CD4-positive, alpha-beta T cell treated with Interferon alpha-2 for 1 hour (primary cell): Measurements from ENCODE around the gene MIPEP.
"Not testable (repeated sequence)": the region's sequence is repeated elsewhere in the genome, so short reads cannot be mapped to it uniquely, and the experiment has no call there.

Source experiments
- DNase-seq, 2 donors: peaks; one replicate each; pipeline ENCODE4 v3.0.0-alpha.2; 2020 to 2022

Gene MIPEP

DNA sequence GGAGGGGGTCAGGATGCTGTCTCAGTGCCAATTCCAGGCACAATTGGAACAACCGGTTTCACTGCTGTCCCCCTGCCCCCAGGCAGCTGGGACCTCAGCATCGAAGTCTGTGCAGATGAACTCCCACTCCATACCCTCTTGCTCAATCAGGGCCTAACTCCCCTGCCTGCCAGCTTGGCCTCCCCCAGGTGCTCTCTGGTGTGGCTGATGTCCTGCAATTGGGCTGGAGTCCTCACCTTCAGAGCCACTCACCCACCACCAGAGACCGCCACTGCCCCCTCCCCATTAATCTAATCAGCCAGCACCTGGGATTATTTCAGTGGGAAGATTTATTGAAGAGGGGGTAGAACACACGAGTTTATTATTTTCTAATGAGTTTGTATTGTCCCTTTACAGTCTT lies 118.8 kb downstream of the MIPEP start:
- no peak for DNase-seq

DNA sequence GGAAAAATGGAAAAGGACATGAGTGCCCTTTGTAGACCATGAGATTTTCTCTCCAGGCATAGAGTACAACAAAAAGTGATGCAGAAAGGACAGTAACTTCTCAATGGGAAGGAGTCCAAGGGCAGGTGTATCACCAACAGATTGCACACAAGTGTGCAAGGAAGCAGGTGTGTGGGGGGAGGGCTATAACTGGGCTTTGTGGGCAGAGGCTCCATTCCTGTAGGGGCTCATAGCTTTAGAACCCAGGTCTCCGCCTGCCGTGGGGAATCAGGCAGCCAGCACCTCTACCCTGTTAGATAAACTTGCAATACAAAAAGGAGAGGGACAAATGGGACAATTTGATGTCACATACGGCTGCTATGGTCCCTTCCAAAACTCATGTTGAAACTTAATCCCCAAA lies 119.8 kb downstream of the MIPEP start:
- DNase-seq = no peak

DNA sequence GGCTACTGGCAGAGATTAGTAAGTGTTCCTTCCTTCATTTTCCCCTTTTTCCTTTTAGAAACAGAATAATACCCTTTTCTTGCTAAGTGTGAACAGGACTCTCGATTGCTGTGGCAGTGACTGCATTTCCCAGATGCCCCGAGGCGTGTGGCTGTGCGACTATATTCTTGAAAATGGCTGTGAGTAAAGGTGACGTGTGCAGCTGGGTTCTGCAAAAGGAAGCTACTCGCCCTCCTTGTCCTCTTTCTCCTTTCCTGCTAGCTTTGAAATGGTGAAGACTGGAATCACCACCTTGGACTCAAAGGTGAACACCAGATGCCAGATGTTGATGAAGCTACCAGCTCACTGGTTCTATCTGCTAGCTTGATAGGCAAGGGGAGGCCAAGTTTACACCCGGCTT lies 121.4 kb downstream of the MIPEP start:
- no peak for DNase-seq

DNA sequence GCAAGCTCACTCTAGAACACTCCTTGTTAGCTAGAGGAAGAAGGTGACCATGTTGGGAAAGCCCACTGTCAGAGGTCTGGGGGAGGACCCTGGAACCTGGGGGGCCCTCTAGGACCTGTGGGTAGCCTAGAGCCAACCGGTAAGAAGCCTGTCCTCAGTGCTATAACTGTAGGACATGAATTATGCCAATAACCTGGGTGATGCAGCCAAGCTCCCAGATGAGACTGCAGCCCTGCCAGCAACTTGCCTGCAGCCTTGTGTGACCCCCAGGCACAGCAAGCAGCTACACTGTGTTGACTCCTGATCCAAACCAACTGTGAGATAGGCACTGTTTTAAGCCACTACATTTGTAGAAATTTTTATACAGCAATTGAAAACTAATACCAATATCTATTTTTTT lies 122.3 kb downstream of the MIPEP start:
- no peak for DNase-seq

DNA sequence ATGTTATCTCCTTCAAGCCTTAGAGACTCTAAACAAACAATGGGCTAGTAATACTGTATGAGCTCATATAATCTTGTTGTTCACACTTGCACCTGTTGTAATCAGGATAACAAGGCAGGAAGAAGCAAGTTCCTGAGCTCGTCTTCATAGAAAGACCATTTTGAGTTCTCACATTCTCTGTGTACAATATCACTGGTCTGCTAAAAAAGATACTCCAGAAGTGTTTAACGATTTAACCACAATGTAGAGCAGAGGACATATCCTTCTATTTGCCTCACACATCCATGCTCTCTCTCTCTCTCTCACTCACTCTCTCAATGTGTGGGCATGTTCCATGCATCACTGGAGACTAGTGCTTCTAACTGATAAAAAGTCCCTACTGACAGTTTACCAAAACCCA lies 122.9 kb downstream of the MIPEP start:
- no peak for DNase-seq

DNA sequence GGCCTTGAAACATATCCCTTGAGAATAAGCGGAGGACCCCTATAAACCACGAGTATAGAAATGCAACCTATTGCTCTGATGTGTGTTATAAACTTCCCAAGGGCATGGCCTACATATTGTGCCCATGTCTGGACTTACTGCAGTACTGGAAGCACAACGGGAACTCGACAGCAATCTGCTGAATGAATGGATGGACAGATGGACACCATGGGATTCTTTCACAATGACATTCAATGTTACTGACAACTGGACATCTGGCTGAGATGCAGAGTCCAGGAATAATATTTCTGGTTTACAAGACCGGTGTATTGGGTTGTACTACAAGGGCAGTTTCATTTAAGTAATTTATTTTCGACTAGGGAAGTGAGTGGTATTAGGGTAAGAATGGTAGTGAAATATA lies 123.7 kb downstream of the MIPEP start:
- DNase-seq = no peak

DNA sequence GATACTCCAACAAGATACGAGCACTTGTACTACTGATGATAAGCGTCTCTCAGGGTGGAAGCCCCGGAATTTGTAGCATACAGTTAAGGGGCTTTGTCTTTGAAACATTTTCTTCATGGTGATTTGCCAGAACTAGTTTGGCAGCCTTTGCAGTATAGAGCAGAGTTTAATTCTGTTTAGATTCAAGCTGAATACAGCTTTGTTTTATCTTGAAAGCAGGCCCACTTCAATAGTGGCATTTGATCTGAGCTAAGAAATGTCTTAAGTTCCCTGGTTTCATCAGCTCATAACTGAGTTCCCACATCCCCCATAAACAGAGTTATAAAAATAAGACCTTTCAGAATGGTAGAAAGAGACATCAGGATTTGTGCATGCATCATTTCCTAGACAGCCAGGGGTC lies 125.9 kb downstream of the MIPEP start:
- DNase-seq = no peak

DNA sequence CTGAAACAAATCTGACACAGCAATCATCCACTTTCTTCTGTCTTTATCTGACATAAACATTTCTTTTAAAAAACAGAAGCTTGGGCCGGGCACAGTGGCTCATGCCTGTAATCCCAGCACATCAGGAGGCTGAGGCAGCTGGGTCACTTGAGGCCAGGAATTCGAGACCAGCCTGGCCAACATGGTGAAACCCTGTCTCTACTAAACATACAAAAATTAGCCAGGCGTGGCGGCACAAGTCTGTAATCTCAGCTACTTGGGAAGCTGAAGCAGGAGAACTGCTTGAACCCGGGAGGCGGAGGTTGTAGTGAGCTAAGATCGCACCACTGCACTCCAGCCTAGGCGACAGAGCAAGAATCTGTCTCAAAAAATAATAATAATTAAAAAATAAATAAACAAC lies 127.4 kb downstream of the MIPEP start:
- DNase-seq = not testable (repeated sequence)

DNA sequence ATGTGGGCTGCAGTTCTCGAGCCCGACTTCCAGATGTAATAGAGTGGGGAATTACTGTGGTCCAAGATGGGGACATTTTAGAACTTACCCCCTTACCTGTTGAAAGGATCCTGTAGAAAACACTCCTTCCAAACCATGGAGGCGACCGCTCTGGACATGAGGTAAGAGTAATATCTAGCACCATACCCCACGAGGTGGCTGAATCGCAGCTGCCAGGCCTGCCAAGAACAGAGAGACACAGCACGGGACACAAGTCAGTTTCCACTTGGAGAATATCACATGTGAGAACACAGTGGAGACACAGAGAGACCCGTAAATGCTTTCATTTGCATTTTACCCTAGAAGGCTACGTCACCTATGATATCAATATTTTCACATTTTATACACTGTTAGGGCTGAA lies 129.2 kb downstream of the MIPEP start:
- DNase-seq = no peak

DNA sequence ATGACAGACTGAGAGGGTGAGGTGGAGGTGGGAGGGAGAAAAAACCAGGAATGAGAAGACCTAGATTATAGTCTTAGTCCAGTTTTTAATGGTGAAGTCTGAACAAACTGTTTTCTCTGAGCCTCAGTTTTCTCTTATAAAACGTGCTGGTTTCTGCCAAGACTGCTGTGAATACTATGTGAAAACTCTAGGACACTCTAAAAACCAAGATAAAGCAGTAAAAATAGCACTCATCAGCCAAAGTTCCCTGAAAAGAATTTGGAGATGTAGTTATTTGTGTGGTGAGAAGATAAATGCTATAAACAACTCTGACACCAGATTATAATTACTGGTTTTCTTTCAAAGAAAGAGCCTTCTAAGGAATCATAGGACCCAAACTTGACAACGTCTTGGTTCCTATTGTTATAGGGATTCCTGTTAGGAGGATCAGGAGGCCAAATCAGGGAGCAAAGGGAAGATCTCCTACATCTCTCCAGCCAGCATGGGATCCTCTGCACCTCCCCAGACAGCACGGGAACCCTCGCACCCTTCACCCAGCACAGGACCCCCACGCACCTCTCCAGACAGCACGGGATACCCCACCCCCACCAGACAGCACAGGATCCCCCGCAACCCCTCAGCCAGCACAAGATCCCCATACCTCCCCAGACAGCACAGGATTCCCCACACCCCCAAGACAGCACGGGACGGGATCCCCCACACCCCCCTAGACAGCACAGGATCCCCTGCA lies 130.2 kb downstream of the MIPEP start:
- no peak for DNase-seq

DNA sequence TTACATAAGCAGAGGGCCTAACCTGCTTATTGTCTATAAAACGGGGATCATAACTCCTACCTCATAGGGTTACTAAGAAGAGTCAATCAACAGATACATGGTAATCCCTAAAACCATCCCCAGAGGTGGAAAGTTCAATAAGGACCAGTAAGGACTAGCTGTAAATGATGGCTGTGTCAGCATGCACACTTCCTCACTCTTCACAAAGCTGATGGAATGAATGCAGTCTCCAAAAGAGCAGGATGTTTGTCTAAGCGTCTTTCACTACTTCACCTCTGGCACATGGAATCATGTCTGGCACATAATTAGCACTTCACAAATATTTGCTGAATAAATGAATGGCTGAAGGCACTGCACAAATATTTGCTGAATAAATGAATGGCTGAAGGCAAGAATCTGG lies 134.2 kb downstream of the MIPEP start:
- DNase-seq = no peak

DNA sequence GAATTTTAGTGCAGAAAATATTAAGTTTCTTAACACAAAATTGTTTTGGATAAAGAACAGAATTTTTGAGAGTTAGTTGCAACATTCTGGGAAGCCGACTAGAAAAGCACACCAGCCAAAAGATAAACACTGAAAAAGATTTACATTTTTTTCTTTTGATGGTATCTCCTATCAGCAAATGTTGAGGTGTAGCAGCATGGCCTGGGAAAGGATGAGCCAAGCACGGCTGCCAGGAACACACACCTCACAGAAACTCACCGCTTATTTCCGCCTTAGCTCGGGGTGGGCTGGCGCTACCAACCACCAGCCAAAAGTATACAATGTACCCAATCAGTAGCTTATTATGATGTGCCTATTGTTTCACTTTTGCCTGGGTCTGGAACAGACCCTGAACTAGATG lies 134.7 kb downstream of the MIPEP start:
- peak; percentile 23 to 51 for DNase-seq

DNA sequence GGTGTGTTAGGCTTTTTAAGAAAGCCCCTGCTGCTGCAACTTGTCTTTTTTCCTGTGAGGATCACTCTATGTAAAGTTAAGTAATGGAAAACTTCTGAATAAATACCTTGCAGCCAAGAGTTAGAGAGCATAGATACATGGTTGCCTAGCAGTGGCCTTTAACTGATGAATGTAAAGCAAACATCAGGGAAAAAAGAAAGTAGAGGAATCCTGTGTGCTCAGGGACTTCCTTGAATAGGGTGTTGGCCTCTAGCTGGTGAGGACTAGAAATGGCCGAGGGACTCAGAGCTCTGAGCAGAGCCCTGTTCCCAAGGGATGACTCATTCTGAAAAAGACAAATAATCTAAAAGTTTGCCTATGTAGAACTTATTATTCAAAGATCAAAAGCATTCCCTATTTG lies 135.7 kb downstream of the MIPEP start:
- DNase-seq = no peak

DNA sequence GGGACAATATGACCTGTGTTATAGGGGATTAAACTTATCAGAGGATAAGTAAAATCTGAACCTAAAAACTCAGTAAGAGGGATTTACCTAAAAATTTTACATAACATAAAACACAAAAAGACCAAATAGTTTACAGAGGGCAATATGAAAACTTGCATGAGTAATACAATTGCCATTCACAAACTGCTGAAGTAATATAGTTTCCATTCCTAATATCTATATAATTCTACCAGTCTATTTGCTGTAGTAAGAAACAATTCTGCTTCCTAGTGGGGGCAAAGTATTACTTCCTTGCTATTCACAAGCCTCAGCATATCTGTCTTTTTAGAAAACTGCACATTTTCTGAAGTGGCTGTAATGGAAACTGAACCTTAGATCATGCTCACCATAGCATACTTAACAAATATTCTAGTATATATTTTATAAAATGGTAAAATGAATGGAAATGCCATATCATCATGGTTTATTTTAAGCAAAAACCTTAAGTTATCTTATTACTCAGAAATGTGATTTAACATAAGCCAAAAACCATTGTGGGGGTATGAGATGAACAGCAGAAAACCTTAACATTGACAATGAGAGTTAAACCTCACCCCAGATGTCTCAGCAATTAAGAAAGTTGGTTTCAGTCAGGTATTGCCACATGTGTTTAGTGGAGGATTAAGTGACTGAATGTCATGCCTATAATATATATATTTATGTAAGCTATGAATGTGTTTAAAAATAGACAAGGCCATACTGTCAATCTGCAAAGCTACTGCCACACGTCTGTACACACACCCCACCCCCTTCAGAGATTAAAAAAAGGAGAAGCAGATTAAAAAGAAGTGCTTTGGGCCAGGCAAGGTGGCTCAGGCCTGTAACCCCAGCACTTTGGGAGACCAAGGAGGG lies 136.8 kb downstream of the MIPEP start:
- no peak for DNase-seq

DNA sequence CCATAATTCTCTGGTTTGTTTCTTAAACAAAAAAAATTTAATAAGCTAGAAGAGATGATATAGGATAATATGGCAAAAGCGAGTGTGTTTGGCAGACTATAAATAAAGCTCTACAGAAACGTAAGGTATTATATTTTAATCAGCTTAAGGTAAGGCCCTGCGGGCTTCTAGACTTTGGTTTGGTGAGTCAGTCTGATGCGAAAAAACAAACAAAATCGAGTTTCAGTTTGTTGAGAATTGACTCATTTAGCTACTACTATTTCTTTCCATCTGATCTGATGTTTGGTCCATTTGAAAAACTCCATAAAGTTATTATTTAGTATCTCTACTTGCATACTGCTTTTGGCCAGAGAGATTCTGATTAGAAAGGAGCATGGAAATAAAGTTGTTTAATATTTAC lies 138.0 kb downstream of the MIPEP start:
- no peak for DNase-seq

DNA sequence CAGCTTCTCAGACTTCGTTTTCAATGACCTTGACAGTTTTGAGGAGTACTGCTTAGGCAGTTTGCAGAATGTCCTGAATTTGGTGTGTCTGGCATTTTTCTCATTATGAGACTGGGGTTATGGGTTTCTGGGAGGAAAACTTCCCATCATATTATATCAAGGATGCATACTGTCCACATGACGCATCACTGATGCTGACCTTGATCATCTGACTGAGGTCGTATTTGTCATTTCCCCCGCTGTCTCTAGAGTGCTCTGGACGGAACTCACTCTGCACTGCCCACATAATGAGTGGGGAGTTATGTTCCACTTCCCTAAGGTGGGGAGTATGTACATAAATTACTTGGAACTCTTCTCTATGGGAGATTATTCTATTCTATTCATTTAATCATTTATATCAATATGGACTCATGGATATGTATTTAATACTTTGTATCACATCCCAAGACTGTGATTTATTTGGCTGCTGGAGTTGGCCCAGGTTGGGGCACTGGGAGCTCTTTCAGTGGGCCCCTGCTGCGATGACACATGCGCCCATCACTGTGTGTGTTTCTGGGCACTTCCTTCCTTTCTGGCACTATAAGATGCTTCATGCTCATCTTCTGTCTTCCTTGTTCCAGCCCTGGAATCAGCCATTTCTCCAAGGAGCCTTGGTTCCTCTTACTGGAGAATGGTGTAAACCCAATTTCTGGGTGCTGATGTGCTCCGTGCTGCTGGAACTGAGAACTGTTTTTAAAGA lies 138.6 kb downstream of the MIPEP start:
- DNase-seq = no peak

DNA sequence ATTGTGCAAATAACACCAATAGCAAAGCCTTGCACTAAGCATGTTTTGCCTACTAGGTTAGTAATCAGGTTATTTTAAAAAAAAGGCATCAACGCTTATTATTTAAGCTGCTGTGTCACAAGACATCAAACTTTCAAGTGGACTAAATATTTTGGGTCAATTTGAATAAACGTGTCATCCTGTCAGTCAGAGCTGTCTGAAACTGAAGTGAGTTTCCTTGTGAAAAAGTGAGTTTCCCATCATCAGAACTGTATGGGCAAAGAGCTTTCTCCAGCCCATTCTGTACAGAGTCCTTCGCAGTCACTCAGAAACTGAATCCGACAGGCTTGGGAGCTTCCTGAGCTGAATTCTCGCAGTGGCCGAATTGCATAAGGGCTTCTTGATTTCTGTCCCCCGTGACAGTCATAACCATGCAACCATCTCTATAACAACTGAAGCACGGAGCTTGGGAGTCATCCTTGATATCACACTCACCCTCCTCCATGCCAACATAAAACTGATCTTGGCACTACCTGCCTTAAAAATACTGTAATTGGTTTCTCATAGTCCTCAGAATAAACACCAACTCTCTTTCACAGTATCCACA lies 139.8 kb downstream of the MIPEP start:
- no peak for DNase-seq

DNA sequence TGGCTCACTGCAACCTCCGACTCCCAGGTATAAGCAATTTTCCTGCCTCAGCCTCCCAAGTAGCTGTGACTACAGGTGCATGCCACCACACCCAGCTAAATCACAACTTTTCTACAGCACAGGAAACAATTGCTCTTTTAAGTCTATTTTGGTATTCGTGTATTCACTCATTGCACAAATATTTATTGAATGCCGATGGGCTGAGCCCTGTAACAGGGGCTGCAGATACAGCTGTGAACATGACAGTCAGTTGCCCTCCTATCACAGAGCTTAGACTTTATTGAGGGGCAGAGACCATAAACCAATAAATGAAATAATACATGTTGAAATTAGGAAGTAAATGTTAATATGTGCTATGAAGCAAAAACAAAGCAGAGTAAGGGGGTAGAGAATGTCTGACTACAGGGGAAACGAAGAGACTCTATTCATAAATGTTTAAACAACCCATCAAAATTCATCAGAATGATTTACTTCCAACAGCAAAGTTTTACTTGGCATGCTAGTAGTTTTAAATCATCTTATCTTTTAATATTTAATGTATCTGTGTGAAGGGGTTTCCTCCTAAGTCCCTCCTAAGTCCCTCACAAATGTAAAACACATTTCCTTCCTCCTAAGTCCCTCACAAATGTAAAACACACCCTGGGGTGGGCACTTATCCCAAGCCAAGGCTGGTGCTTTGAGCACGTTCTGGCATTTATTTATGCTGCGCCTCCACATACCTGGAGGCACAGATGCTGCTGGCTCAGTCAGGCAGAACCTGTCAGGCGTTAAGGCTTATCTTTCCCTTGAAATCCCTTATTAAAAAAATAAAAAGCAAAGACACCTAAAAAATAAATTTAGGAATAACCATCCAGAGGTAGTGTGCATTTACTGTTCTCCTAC lies 140.8 kb downstream of the MIPEP start:
- no peak for DNase-seq

DNA sequence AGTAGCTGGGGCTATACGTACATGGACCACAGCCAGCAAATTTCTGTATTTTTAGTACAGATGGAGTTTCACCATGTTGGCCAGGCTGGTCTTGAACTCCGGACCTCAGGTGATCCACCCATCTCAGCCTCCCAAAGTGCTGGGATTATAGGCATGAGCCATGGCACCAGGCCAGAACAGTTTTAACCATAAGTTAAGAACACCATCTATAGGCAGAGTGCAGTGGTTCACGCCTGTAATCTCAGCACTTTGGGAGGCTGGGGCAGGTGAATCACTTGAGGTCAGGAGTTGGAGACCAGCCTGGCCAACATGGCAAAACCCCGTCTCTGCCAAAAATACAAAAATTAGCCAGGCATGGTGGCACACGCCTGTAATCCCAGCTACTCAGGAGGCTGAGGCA lies 143.1 kb downstream of the MIPEP start:
- peak in 1 of 2 donors; percentile 11 for DNase-seq

DNA sequence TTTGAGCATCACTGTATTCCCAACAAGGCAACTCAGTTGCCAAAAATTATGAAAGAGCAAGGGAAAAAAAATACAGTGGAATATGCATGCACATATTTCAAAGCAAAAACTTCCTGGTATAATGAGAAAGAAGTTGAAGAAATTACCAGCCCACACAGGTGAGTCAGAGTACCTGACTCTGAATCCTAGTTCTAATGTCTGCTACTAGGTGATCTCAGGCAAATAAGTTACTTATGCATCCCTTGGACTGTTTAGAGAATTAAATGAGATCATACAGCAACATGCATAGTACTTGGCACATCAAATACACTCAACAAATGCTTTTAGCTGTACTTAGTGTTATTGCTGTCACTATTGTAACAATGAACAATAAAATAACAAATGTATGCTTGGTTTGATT lies 144.9 kb downstream of the MIPEP start:
- DNase-seq = no peak

DNA sequence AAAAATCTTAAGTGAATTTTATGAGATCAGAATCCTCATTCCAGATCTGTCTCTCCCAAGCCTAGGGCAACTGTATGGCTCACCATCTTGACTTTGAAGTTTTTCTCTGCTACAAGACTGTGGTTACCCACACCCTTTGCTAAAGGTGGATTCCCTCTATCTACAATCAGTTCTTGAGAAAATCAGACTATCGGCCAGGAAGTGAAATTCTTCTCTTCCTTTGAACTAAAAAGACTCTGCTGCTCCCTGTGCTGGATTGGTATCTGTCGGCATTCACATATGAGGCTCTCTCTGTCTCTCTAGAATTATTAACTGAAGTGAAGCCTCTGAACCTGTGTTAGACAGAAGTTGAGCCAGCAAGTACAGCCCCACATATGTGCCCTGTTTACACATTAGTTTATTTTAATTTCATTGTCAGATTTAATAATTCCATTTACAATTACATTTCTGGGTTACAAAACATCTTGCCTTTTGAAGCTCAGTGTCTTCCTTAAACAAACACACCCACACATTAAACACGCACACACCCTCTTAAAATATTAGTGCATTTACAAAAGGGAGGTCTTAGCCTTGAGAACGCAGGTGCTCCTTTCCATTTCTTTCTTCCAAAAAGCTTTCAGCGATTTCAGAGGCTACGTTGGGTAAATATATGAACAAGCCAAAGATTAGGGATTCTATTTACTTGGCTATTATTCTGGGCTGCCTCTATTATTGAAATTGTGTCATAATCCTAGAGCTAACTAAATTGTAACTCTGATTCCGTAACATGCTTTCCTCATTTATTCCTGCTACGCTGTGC lies 145.7 kb downstream of the MIPEP start:
- DNase-seq = peak in 1 of 2 donors; percentile 54
